CD8-positive, alpha-beta memory T cell (primary cell): ENCODE measurements around the gene TRPM3. TPM values are rescaled to one million over a fixed set of nuclear protein-coding genes. Genes with fewer than 3 reads are reported as not detected.

ENCODE experiments used
- CTCF ChIA-PET: fragments of 350-600 bp; sonication (Branson Sonifier 250); formaldehyde crosslinking; loops from one replicate; lab custom pipeline; 2021; ENCODE audit warnings: antibody characterized with exemption; lab: Charles Lee
- POLR2A ChIA-PET: fragments of 350-600 bp; sonication (Branson Sonifier 250); formaldehyde crosslinking; loops from one replicate; lab custom pipeline; 2021; ENCODE audit warnings: antibody characterized with exemption; lab: Charles Lee
- DNase-seq, 5 donors: peaks; one replicate each; pipeline versions ENCODE4 v3.0.0 to v3.0.0-alpha.2; 2020 to 2022; ENCODE audit warnings: mixed read lengths in 1 of 5
- H3K27ac ChIP-seq: one replicate; pipeline ENCODE4 v1.7.0; 2013; ENCODE audit warnings: low read depth, mild to moderate bottlenecking, low read length, moderate library complexity
- H3K27me3 ChIP-seq: 2 replicates; pipeline ENCODE4 v1.7.0; 2013; ENCODE audit warnings: low read length, mild to moderate bottlenecking; ENCODE audit not compliant: insufficient read depth, poor library complexity, severe bottlenecking
- H3K36me3 ChIP-seq: 2 replicates; pipeline ENCODE4 v1.7.0; 2013; ENCODE audit warnings: mild to moderate bottlenecking, low read length, moderate library complexity; ENCODE audit not compliant: insufficient read depth
- H3K4me1 ChIP-seq: 2 replicates; pipeline ENCODE4 v1.7.0; 2013; ENCODE audit warnings: mild to moderate bottlenecking, low read length, moderate library complexity; ENCODE audit not compliant: insufficient read depth
- H3K4me3 ChIP-seq: 2 replicates; pipeline ENCODE4 v1.7.0; 2013; ENCODE audit warnings: mild to moderate bottlenecking, low read length
- H3K9me3 ChIP-seq: 2 replicates; pipeline ENCODE4 v1.7.0; 2013; ENCODE audit warnings: mild to moderate bottlenecking, low read length
- H3K27ac Mint-ChIP-seq, 8 donors: one replicate each; pipeline ENCODE4 v1.8.0; 2020 to 2021; ENCODE audit warnings: mixed read lengths in 8 of 8, mild to moderate bottlenecking in 6 of 8, inconsistent platforms in 3 of 8, moderate library complexity in 3 of 8
- H3K27me3 Mint-ChIP-seq, 2 donors: one replicate each; pipeline ENCODE4 v1.8.0; 2020 to 2021; ENCODE audit warnings: mixed read lengths in 2 of 2, mild to moderate bottlenecking in 1 of 2, moderate library complexity in 1 of 2
- H3K36me3 Mint-ChIP-seq, 3 donors: one replicate each; pipeline ENCODE4 v1.8.0; 2020 to 2021; ENCODE audit warnings: mixed read lengths in 3 of 3, inconsistent platforms in 1 of 3, mild to moderate bottlenecking in 1 of 3
- H3K4me1 Mint-ChIP-seq, 3 donors: one replicate each; pipeline ENCODE4 v1.8.0; 2020 to 2021; ENCODE audit warnings: mixed read lengths in 3 of 3, inconsistent platforms in 1 of 3, mild to moderate bottlenecking in 1 of 3
- H3K4me3 Mint-ChIP-seq, 7 donors: one replicate each; pipeline ENCODE4 v1.8.0; 2020 to 2021; ENCODE audit warnings: mixed read lengths in 7 of 7, mild to moderate bottlenecking in 6 of 7, moderate library complexity in 4 of 7, inconsistent platforms in 2 of 7
- H3K9me3 Mint-ChIP-seq, 5 donors: one replicate each; pipeline ENCODE4 v1.8.0; 2020 to 2022; ENCODE audit warnings: mixed read lengths in 5 of 5, mild to moderate bottlenecking in 3 of 5, moderate library complexity in 2 of 5, inconsistent platforms in 1 of 5
- polyA plus RNA-seq: library from polyadenylated mRNA; unstranded; fragments of 300-500 nt; fragmentation: Illumina TruSeq; gene quantifications from one replicate; pipeline ENCODE4 v1.2.3, GENCODE V29; 2021
- total RNA-seq, 2 experiments: library from RNA; stranded (reverse); gene quantifications; one replicate each; pipeline ENCODE4 v1.2.3, GENCODE V29; 2021

The TRPM3 gene
- total and polyA plus RNA-seq, 3 experiments from 2014 or later, result not detected

DNA sequence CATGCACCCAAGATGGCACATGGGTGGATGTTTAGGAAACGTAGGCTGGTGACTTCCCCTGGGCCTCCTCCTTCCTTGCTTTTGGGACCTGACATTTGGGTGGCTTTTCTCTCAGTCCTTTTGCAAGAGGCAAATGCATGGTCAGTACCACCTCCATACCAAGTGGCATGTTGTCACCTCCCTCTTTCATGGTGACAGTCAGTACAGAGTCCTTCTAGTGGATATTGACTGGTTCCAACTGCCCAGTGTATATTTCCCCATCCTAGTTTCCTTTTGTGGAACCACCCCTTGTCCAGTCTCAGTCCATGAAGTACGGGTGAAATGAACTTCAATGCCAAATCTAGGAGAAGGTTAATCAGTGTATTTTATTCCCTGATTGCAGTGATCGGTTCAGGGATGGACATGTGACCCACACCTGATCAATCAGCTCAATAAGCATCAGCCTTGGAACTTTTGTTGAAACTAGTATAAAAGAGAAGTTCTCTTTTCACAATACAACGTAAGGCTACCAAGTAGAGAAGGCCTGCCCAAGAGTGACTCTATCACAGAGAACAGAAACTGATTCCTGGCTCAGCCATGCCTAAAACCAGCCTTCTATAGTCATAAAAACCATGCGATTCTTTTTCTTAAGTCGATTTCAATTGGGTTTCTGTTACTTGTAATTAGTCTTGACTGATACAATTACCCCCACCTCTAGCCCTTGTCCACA is 563.6 kb downstream of the TRPM3 start:
- H3K36me3 ChIP-seq, result no peaks in the 10 kb centered on the region
- no peak for DNase-seq
- Mint-ChIP-seq H3K27ac (peak overlapping the region in 1 of 8 donors; percentile 9), H3K27me3 (no peaks in the 10 kb centered on the region), H3K4me3 (no peak overlapping the region), H3K4me1 (peaks cover 2 to 7% (median 5%) of the 10 kb centered on the region in 3 donors), H3K9me3 (no peaks in the 10 kb centered on the region), H3K36me3 (no peaks in the 10 kb centered on the region)
- ChIA-PET CTCF (no interaction called here), POLR2A (no interaction called here)
- H3K27ac ChIP-seq, result no peak overlapping the region
- peaks cover 2% of the 10 kb centered on the region for H3K4me1 ChIP-seq
- no peaks in the 10 kb centered on the region for H3K9me3 ChIP-seq
- H3K4me3 ChIP-seq, result no peak overlapping the region
- H3K27me3 ChIP-seq, result no peaks in the 10 kb centered on the region

DNA sequence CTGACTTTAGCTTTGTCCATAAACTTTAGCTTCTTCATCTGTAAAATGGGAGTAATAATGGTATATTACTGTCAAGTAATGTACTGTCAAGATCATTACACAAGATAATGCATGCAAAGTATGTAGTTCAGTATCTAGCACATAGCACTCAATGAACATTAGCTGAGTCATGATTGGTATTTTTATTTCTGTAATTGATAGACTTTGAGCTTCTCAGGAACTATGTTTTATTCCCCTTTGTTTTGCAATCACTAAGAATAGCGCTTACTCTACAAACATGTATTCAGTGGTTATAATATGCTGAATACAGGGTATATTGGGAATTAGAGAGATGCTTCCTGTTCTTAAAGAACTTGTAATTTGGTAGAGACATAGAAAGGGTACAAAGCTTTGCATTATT is 564.6 kb downstream of the TRPM3 start:
- Mint-ChIP-seq H3K4me3 (no peak overlapping the region), H3K9me3 (no peaks in the 10 kb centered on the region), H3K4me1 (no peaks in the 10 kb centered on the region), H3K27me3 (no peaks in the 10 kb centered on the region), H3K36me3 (no peaks in the 10 kb centered on the region), H3K27ac (no peak overlapping the region)
- H3K9me3 ChIP-seq, result no peaks in the 10 kb centered on the region
- H3K36me3 ChIP-seq, result no peaks in the 10 kb centered on the region
- CTCF ChIA-PET, result no interaction called here
- no peak overlapping the region for H3K4me3 ChIP-seq
- no peak for DNase-seq
- POLR2A ChIA-PET, result no interaction called here
- H3K27me3 ChIP-seq, result no peaks in the 10 kb centered on the region
- no peaks in the 10 kb centered on the region for H3K4me1 ChIP-seq
- H3K27ac ChIP-seq, result no peak overlapping the region

DNA sequence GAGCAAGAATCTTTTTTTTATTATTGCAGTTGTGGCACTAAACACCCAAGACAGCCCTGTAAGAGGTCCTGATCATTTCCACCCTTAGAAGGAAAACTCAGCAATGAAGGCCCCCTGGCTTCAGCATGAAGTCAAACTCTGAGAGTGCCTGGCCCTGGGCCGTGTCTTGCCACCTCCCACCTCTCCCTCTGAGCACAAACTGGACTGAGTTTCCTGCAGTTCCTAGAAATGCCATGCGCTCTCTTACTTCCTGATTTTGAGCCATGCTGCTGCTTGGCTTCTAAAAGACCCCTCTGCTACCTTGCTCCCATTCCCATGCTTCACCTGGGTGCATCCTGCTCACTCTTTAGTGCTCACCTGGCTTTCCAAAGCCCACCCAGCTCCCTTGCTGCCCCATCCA is 566.5 kb downstream of the TRPM3 start:
- Mint-ChIP-seq H3K9me3 (no peaks in the 10 kb centered on the region), H3K27me3 (no peaks in the 10 kb centered on the region), H3K36me3 (no peaks in the 10 kb centered on the region), H3K4me3 (no peak overlapping the region), H3K4me1 (no peaks in the 10 kb centered on the region), H3K27ac (no peak overlapping the region)
- Histone ChIP-seq H3K27ac (no peak overlapping the region), H3K36me3 (no peaks in the 10 kb centered on the region), H3K4me1 (no peaks in the 10 kb centered on the region), H3K9me3 (no peaks in the 10 kb centered on the region), H3K4me3 (no peak overlapping the region), H3K27me3 (no peaks in the 10 kb centered on the region)
- no peak for DNase-seq
- ChIA-PET POLR2A (no interaction called here), CTCF (no interaction called here)

DNA sequence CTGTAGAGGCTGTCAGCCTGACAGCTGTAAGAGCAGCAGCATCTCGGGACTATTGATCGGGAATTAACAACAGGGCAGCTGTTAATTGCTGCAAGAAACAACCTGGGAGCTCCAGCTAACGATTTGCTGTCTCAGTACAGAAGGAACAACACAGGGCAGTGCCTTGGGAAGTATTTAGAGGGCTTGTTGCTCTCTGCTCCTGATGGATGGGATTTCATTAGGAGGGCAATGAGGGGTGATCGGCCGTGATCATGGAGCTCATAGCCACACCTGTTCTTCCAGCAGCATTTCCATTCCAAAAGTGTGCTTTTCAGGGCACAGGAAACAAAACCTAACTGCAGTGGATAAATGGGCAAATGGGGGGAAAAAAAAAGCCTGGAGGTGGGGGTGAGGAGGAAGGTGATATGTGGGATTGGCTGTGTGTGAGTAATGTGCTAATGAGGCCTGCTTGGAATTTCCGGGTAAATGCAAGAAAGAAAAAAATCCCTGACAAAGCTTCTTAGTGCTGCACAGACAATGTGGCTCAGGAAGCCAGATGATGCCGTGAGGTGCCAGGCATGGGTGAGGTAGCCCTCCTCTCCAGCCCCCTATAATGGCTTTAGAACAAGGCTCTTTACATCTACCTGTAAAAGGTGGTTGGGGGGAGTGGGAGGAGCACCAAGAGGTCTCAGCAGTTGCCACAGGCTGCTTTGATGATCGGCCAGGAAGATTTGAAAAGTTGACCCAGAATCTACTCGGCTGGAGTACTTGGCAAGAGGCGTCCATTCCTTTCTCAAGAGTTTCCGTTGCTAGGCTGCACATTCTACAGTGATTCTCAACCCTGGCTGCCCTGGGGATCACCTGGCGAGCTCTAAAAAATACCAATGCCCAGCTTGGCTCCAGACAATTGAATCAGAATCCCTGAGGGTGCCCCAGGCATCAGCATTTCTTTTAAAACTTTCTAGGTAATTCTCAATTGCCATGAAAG is 567.4 kb downstream of the TRPM3 start:
- Mint-ChIP-seq H3K27me3 (no peaks in the 10 kb centered on the region), H3K27ac (peak overlapping the region in 1 of 8 donors; percentile 75), H3K4me3 (no peak overlapping the region), H3K4me1 (no peaks in the 10 kb centered on the region), H3K36me3 (no peaks in the 10 kb centered on the region), H3K9me3 (no peaks in the 10 kb centered on the region)
- Histone ChIP-seq H3K27ac (no peak overlapping the region), H3K9me3 (no peaks in the 10 kb centered on the region), H3K36me3 (no peaks in the 10 kb centered on the region), H3K4me3 (no peak overlapping the region), H3K4me1 (no peaks in the 10 kb centered on the region), H3K27me3 (no peaks in the 10 kb centered on the region)
- ChIA-PET POLR2A (interaction anchor here (0.7 kb wide), 1 partner anchor 10 kb away, joined by 8 read pairs; no protein-coding TSS in a partner anchor), CTCF (no interaction called here)
- no peak for DNase-seq

DNA sequence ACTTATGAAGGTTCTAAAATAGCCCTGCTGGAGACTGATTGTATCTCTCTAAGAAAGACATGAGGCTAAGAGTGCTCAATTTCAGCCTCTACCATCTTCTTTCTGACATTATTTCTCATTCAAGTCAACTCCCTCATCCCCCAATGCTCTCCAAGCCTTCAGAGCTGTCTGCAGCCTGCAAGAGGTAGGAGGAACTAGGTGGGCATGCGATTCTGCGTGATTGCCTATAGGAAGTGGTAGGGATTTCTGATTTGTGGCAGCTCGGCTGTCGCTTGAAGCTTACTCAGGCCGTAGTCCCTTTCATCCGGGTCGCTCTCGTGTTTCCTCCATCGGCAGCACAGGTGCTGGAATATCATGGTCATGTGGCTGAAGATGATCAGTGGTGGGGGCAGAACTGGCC is 568.9 kb downstream of the TRPM3 start:
- Mint-ChIP-seq H3K4me3 (no peak overlapping the region), H3K36me3 (no peaks in the 10 kb centered on the region), H3K27me3 (no peaks in the 10 kb centered on the region), H3K9me3 (no peaks in the 10 kb centered on the region), H3K27ac (no peak overlapping the region), H3K4me1 (no peaks in the 10 kb centered on the region)
- POLR2A ChIA-PET, result no interaction called here
- no peaks in the 10 kb centered on the region for H3K27me3 ChIP-seq
- no peak for DNase-seq
- H3K27ac ChIP-seq, result no peak overlapping the region
- CTCF ChIA-PET, result no interaction called here
- no peaks in the 10 kb centered on the region for H3K9me3 ChIP-seq
- no peaks in the 10 kb centered on the region for H3K36me3 ChIP-seq
- H3K4me3 ChIP-seq, result no peak overlapping the region
- no peaks in the 10 kb centered on the region for H3K4me1 ChIP-seq

DNA sequence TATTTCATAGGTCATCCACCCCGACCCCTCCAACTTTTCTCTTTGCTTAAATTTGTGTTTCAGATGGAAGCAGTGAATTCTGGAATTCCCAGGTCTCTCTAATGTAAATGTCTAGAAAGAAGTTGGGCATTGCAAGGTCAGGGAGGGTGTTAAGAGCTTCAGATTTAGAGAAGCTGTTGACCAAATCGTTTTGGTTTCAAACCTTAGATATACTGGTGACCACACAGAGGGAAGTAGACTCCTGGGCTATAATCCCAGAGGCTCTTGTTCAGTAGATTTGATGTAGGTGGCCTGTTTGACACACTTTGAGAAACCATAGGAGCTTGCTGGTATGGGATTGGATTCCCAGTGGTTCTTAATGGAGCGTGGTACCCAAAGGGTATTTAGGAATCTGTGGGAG is 569.6 kb downstream of the TRPM3 start:
- no peaks in the 10 kb centered on the region for H3K36me3 ChIP-seq
- Mint-ChIP-seq H3K27me3 (no peaks in the 10 kb centered on the region), H3K27ac (no peak overlapping the region), H3K36me3 (no peaks in the 10 kb centered on the region), H3K9me3 (no peaks in the 10 kb centered on the region), H3K4me3 (no peak overlapping the region), H3K4me1 (no peaks in the 10 kb centered on the region)
- no peaks in the 10 kb centered on the region for H3K4me1 ChIP-seq
- ChIA-PET POLR2A (no interaction called here), CTCF (no interaction called here)
- no peaks in the 10 kb centered on the region for H3K27me3 ChIP-seq
- DNase-seq, result no peak
- H3K4me3 ChIP-seq, result no peak overlapping the region
- no peak overlapping the region for H3K27ac ChIP-seq
- no peaks in the 10 kb centered on the region for H3K9me3 ChIP-seq

DNA sequence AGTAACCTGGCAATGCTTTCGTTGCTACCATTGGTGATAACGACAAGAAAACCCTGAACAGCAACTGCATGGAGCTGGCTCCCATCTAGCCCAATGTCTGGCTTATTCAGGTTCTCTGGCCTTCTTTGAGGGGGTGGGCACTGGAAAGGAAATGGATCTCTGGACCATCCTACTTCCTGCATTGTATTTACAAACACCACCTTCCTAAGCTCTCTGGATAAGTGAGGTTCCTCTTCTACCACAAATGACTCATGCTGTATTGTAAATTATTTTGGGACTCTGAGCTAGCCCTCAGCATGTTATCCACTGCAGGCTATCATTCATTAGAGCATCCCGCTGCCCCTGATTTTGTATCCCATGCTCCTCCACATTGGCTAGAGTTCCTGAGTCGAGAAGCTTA is 570.0 kb downstream of the TRPM3 start:
- no peaks in the 10 kb centered on the region for H3K27me3 ChIP-seq
- H3K4me1 Mint-ChIP-seq, result no peaks in the 10 kb centered on the region
- H3K4me1 ChIP-seq, result no peaks in the 10 kb centered on the region
- ChIA-PET CTCF (no interaction called here), POLR2A (no interaction called here)
- no peak overlapping the region for H3K4me3 ChIP-seq
- H3K9me3 ChIP-seq, result no peaks in the 10 kb centered on the region
- H3K36me3 Mint-ChIP-seq, result no peaks in the 10 kb centered on the region
- no peak for DNase-seq
- no peak overlapping the region for H3K27ac Mint-ChIP-seq
- H3K4me3 Mint-ChIP-seq, result no peak overlapping the region
- H3K36me3 ChIP-seq, result no peaks in the 10 kb centered on the region
- no peaks in the 10 kb centered on the region for H3K27me3 Mint-ChIP-seq
- no peaks in the 10 kb centered on the region for H3K9me3 Mint-ChIP-seq
- no peak overlapping the region for H3K27ac ChIP-seq

DNA sequence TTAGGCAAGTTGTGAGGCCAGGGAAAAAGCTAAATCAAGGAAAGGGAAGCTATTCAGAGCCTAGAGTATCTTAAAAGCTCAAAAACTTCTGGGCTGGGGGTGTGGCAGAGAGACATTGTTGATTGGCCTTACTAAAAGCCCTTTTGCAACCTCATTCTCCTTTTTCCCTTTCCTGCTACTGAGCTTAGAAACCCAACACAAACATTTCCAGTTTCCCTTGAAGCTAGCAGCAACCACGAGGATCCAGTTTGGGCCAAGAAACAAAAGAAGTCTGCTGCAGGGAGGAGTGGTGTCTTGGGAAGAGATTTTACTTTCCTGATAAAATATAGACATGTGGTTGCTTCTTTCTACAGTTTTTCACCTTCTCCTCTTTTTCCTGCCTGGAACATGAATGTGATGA is 571.5 kb downstream of the TRPM3 start:
- H3K4me1 Mint-ChIP-seq, result no peaks in the 10 kb centered on the region
- H3K4me1 ChIP-seq, result no peaks in the 10 kb centered on the region
- no peaks in the 10 kb centered on the region for H3K36me3 Mint-ChIP-seq
- H3K27me3 ChIP-seq, result no peaks in the 10 kb centered on the region
- no peaks in the 10 kb centered on the region for H3K27me3 Mint-ChIP-seq
- ChIA-PET CTCF (no interaction called here), POLR2A (no interaction called here)
- H3K9me3 Mint-ChIP-seq, result no peaks in the 10 kb centered on the region
- no peak overlapping the region for H3K4me3 ChIP-seq
- no peaks in the 10 kb centered on the region for H3K36me3 ChIP-seq
- no peaks in the 10 kb centered on the region for H3K9me3 ChIP-seq
- no peak overlapping the region for H3K4me3 Mint-ChIP-seq
- H3K27ac Mint-ChIP-seq, result no peak overlapping the region
- DNase-seq, result no peak
- H3K27ac ChIP-seq, result no peak overlapping the region
